ENCODE measurements around the gene FIBIN. TPM values are rescaled to one million over a fixed set of nuclear protein-coding genes. Genes with fewer than 3 reads are reported as not detected.

The FIBIN gene
- total RNA-seq, 1 donor from 2014 or later: not detected

GRCh38 chr11:27022659-27023251, 28.8 kb downstream of the FIBIN start:
- intact Hi-C loops (cut with micrococcal nuclease): no loop called here

- intact Hi-C loops (cut with micrococcal nuclease): no loop called here
Measured at GRCh38 chr11:27024865-27025264, 31.0 kb downstream of the FIBIN start.

- intact Hi-C loops (cut with micrococcal nuclease): no loop called here
Measured at GRCh38 chr11:27025312-27025955, 31.5 kb downstream of the FIBIN start.

- intact Hi-C loops (cut with micrococcal nuclease): no loop called here
Measured at GRCh38 chr11:27025957-27026733, 32.2 kb downstream of the FIBIN start.

GRCh38 chr11:27028561-27028965, 34.7 kb downstream of the FIBIN start:
- intact Hi-C loops (cut with micrococcal nuclease): no loop called here

- intact Hi-C loops (cut with micrococcal nuclease): no loop called here
Measured at GRCh38 chr11:27029966-27030365, 36.1 kb downstream of the FIBIN start.

- intact Hi-C loops (cut with micrococcal nuclease): no loop called here
Measured at GRCh38 chr11:27031754-27032153, 37.8 kb downstream of the FIBIN start.

- intact Hi-C loops (cut with micrococcal nuclease): no loop called here
Measured at GRCh38 chr11:27039873-27040272, 46.0 kb downstream of the FIBIN start.

- intact Hi-C loops (cut with micrococcal nuclease): no loop called here
Measured at GRCh38 chr11:27040302-27041115, 46.6 kb downstream of the FIBIN start, which contains the start of gene BBOX1. BBOX1 (plus strand) TSS chr11:27040815; CDS start chr11:27055431, 14,616 bp downstream.

- intact Hi-C loops (cut with micrococcal nuclease): no loop called here
Measured at GRCh38 chr11:27041141-27041899, 47.4 kb downstream of the FIBIN start.

Other genes with a start within 250 kb of the FIBIN start
- gene BBOX1, start 46.7 kb downstream of the FIBIN start, total RNA-seq: not detected in 2 replicates